Measurements from ENCODE around the gene SLC39A6.

- TF ChIP-seq, protein P1, sequence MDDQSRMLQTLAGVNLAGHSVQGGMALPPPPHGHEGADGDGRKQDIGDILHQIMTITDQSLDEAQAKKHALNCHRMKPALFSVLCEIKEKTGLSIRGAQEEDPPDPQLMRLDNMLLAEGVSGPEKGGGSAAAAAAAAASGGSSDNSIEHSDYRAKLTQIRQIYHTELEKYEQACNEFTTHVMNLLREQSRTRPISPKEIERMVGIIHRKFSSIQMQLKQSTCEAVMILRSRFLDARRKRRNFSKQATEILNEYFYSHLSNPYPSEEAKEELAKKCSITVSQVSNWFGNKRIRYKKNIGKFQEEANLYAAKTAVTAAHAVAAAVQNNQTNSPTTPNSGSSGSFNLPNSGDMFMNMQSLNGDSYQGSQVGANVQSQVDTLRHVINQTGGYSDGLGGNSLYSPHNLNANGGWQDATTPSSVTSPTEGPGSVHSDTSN (IDR thresholded peaks at IDR 0.05) = no peak
- TF ChIP-seq, protein P2, sequence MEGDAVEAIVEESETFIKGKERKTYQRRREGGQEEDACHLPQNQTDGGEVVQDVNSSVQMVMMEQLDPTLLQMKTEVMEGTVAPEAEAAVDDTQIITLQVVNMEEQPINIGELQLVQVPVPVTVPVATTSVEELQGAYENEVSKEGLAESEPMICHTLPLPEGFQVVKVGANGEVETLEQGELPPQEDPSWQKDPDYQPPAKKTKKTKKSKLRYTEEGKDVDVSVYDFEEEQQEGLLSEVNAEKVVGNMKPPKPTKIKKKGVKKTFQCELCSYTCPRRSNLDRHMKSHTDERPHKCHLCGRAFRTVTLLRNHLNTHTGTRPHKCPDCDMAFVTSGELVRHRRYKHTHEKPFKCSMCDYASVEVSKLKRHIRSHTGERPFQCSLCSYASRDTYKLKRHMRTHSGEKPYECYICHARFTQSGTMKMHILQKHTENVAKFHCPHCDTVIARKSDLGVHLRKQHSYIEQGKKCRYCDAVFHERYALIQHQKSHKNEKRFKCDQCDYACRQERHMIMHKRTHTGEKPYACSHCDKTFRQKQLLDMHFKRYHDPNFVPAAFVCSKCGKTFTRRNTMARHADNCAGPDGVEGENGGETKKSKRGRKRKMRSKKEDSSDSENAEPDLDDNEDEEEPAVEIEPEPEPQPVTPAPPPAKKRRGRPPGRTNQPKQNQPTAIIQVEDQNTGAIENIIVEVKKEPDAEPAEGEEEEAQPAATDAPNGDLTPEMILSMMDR (IDR thresholded peaks at IDR 0.05) = no peak
- TF ChIP-seq CEBPB (IDR thresholded peaks at IDR 0.05) (no peak), NR3C1 (IDR thresholded peaks at IDR 0.05) (no peak), JUN (IDR thresholded peaks at IDR 0.05) (no peak), HOXB5 (CRISPR knock-in tag; IDR thresholded peaks at IDR 0.05) (no peak), EP300 (IDR thresholded peaks at IDR 0.05) (no peak)
These were observed 50.2 kb downstream of the SLC39A6 start for GRCh38 chr18:36078751-36079529.

Data from A549 (cell line).